Common myeloid progenitor, CD34-positive (primary cell): ENCODE data around the gene ADSS1.

ENCODE experiments used
- CTCF ChIA-PET: fragments of 350-600 bp; sonication (Branson Sonifier 250); formaldehyde crosslinking; loops from one replicate; lab custom pipeline; 2021; ENCODE audit warnings: antibody characterized with exemption; lab: Charles Lee
- POLR2A ChIA-PET: fragments of 350-600 bp; sonication (Branson Sonifier 250); formaldehyde crosslinking; loops from one replicate; lab custom pipeline; 2021; ENCODE audit warnings: antibody characterized with exemption; lab: Charles Lee
- DNase-seq, 3 donors: peaks; one replicate each; pipeline versions ENCODE4 v3.0.0 to v3.0.0-alpha.2; 2013
- H3K27ac ChIP-seq, 2 experiments: 1 replicate in 1 of 2; 2 replicates in 1 of 2; pipeline ENCODE4 v1.7.0; 2013; ENCODE audit warnings: inconsistent platforms in 2 of 2, low read length in 2 of 2, mild to moderate bottlenecking in 2 of 2, low read depth in 1 of 2, moderate library complexity in 1 of 2; ENCODE audit not compliant: severe bottlenecking in 2 of 2, insufficient read depth in 1 of 2, poor library complexity in 1 of 2
- H3K27me3 ChIP-seq, 5 experiments: replicated peaks in 2 of 5; 1 replicate in 3 of 5; 2 replicates in 2 of 5; pipeline versions ENCODE4 v1.6.1 to v1.7.0; 2013; ENCODE audit warnings: low read length in 4 of 5, mild to moderate bottlenecking in 2 of 5, moderate library complexity in 2 of 5, inconsistent platforms in 1 of 5; ENCODE audit not compliant: insufficient read depth in 5 of 5, control insufficient read depth in 4 of 5
- H3K36me3 ChIP-seq, 4 experiments: 1 replicate in 2 of 4; 2 replicates in 2 of 4; pipeline versions ENCODE4 v1.6.1 to v1.7.0; 2013; ENCODE audit warnings: low read length in 3 of 4, control low read depth in 1 of 4, mild to moderate bottlenecking in 1 of 4; ENCODE audit not compliant: control insufficient read depth in 4 of 4, insufficient read depth in 4 of 4
- H3K4me1 ChIP-seq, 4 experiments: 1 replicate in 3 of 4; 2 replicates in 1 of 4; pipeline versions ENCODE4 v1.6.1 to v1.7.1; 2013; ENCODE audit warnings: low read length in 3 of 4, mild to moderate bottlenecking in 3 of 4, control low read depth in 1 of 4, inconsistent platforms in 1 of 4, moderate library complexity in 1 of 4; ENCODE audit not compliant: control insufficient read depth in 4 of 4, insufficient read depth in 4 of 4; ENCODE audit errors: control extremely low read depth in 1 of 4
- H3K4me3 ChIP-seq, 7 experiments: 1 replicate in 4 of 7; 2 replicates in 3 of 7; pipeline versions ENCODE4 v1.5.1 to v1.7.0; 2013; ENCODE audit warnings: mild to moderate bottlenecking in 7 of 7, low read length in 6 of 7, moderate library complexity in 6 of 7, inconsistent platforms in 2 of 7, low read depth in 2 of 7, control low read depth in 1 of 7; ENCODE audit not compliant: insufficient read depth in 4 of 7, control insufficient read depth in 1 of 7; ENCODE audit errors: extremely low read depth in 1 of 7
- H3K9me3 ChIP-seq, 5 experiments: 1 replicate in 4 of 5; 2 replicates in 1 of 5; pipeline versions ENCODE4 v1.6.1 to v1.7.1; 2013; ENCODE audit warnings: low read length in 4 of 5, mild to moderate bottlenecking in 2 of 5, inconsistent platforms in 1 of 5, low read depth in 1 of 5, moderate library complexity in 1 of 5; ENCODE audit not compliant: control insufficient read depth in 4 of 5, insufficient read depth in 2 of 5; ENCODE audit errors: control extremely low read depth in 1 of 5
- WGBS: methylation state at CpG from one replicate; pipeline ENCODE4 v1.1.5; 2013; ENCODE audit not compliant: insufficient coverage; 5-methylcytosine and 5-hydroxymethylcytosine counted together

Gene ADSS1

DNA sequence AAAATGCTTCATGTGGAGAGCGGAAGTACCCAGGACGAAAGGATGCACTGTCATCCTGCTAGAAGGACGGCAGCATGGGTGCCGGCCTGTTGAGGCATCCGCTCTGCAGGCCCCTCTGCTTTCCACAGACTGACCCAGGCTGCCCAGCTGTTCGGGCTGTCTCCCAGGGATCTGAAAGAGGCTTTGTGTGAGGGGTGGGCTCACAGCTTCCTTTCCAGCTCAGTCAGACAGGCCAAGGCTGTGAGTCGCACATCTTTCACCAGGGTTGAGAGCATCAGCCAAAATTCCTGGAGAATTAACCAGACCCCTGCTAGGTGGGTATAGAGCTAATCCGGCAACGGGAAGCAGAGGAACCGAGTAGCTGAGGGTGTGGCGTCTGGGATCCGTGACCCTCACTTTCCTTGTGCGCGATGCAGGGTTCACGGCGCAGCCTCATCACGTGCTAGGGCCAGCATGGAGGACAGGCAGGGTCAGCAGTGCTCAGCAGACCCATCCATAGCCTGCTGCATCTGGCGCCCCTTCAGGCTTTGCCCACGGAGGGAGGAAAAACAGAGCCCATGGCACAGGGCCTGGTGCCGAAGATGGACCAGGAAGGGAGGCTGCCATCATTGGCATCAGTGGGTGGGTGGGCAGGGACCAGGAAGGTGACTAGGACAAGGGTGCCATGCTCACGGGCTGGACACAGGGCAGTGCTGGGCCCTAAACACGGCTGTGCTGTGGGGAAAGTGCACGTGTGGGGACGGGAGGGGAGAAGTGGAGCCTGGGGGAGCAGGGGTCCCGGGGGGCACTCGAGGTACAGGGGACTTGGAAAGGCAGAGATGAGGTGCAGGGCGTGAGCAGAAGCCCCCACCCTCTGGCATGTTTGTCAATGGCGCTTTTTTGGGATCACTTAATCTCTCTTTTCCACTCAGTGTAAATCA lies 19.7 kb downstream of the ADSS1 start:
- H3K4me3 ChIP-seq = no peak overlapping the region
- H3K27me3 ChIP-seq = no peaks in the 10 kb centered on the region
- WGBS = 97% methylated on average over 26 of the region's 28 CpGs
- peaks cover 0 to 19% (median 10%) of the 10 kb centered on the region in 4 experiments for H3K4me1 ChIP-seq
- H3K36me3 ChIP-seq = peaks cover 0 to 6% (median 0%) of the 10 kb centered on the region in 4 experiments
- H3K9me3 ChIP-seq = no peaks in the 10 kb centered on the region
- no peak for DNase-seq
- ChIA-PET POLR2A (no interaction called here), CTCF (interaction anchor here (1.3 to 6.3 kb wide), 3 partner anchors 9 to 20 kb away, joined by 5 to 31 read pairs (median 9); partner anchors contain the start of genes ADSS1 and SIVA1)
- H3K27ac ChIP-seq = no peak overlapping the region

DNA sequence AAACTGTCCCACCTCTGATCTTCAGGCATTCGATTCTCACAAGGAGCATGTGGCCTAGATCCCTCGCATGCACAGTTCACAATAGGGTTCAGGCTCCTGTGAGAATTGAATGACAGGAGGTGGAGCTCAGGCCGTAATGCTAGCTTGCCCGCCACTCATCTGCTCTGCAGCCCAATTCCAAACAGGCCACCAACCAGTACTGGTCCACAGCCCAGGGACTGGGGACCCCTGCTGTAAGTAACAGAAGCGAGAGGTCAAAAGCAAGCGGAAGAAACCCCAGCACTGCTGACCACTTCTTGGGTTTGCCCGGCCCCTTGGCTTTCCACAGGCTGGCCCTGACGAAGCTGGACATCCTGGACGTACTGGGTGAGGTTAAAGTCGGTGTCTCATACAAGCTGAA lies 20.5 kb downstream of the ADSS1 start:
- POLR2A ChIA-PET = no interaction called here
- Histone ChIP-seq H3K36me3 (peaks cover 0 to 6% (median 0%) of the 10 kb centered on the region in 4 experiments), H3K9me3 (no peaks in the 10 kb centered on the region), H3K4me1 (peaks cover 0 to 26% (median 10%) of the 10 kb centered on the region in 4 experiments), H3K27ac (no peak overlapping the region), H3K4me3 (no peak overlapping the region), H3K27me3 (no peaks in the 10 kb centered on the region)
- DNase-seq = no peak
- WGBS = 99% methylated on average over 8 of the region's 10 CpGs
- CTCF ChIA-PET = interaction anchor here (3.1 to 6.3 kb wide), 2 partner anchors 8 to 20 kb away, joined by 9 to 31 read pairs; partner anchors contain the start of genes ADSS1 and SIVA1

GRCh38 chr14:104745431-104745830 lies 21.4 kb downstream of the ADSS1 start:
- Histone ChIP-seq H3K27me3 (no peaks in the 10 kb centered on the region), H3K9me3 (no peaks in the 10 kb centered on the region), H3K36me3 (peaks cover 0 to 3% (median 0%) of the 10 kb centered on the region in 4 experiments), H3K4me1 (peaks cover 0 to 26% (median 10%) of the 10 kb centered on the region in 4 experiments), H3K4me3 (no peak overlapping the region), H3K27ac (no peak overlapping the region)
- WGBS = 94% methylated on average over 9 of the region's 9 CpGs
- POLR2A ChIA-PET = no interaction called here
- CTCF ChIA-PET = interaction anchor here (6.3 kb wide), 1 partner anchor 21 kb away, joined by 31 read pairs; the partner anchor contains the start of gene ADSS1
- DNase-seq = no peak

DNA sequence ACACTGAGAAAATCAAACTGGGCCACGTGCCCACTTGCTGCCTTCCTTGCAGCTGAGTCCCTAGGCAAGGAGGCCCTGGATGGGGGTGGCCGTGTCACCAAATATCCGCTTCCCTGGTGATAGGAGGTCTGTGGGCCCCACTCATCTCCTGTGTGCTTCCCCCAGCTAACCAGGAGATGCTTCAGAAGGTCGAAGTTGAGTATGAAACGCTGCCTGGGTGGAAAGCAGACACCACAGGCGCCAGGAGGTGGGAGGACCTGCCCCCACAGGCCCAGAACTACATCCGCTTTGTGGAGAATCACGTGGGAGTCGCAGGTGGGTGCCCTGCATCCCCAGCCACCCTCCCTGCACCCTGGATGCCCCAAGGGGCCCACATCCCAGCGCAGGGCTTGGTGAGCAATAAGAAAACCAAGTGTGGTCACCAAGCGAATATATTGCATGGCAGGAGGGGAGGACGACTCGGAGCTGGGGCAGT lies 22.1 kb downstream of the ADSS1 start:
- H3K4me3 ChIP-seq = no peak overlapping the region
- DNase-seq = no peak
- WGBS = 96% methylated on average over 11 of the region's 13 CpGs
- no peak overlapping the region for H3K27ac ChIP-seq
- ChIA-PET POLR2A (no interaction called here), CTCF (interaction anchor here (6.3 kb wide), 1 partner anchor 22 kb away, joined by 31 read pairs; the partner anchor contains the start of gene ADSS1)
- H3K27me3 ChIP-seq = no peaks in the 10 kb centered on the region
- H3K9me3 ChIP-seq = no peaks in the 10 kb centered on the region
- peaks cover 0 to 3% (median 0%) of the 10 kb centered on the region in 4 experiments for H3K36me3 ChIP-seq
- H3K4me1 ChIP-seq = peaks cover 0 to 26% (median 10%) of the 10 kb centered on the region in 4 experiments

DNA sequence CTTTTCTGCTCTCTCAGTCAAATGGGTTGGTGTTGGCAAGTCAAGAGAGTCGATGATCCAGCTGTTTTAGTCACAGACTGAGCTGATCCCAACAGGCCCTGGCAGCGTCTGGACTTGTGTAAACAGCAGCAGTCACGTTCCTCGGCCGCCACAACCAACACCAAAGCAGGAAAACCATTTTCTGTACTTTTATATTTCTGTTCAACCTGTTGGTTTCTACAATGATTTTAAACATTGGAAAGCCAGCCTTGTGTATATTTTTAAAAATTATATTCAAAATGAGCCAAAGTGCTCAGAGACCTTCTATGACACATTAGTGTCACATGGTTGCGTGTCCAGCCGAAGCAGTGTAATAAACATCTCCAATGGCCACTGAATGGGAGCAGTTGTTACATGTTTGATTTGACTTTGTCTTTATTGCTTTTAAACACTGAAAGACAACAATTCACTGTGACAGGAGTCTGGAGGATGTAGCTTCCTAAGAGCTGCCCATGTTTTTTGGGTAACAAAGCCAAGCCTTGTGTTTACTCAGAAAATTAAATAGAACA lies 23.0 kb downstream of the ADSS1 start:
- peaks cover 0 to 30% (median 13%) of the 10 kb centered on the region in 4 experiments for H3K4me1 ChIP-seq
- CTCF ChIA-PET = interaction anchor here (6.3 kb wide), 1 partner anchor 23 kb away, joined by 31 read pairs; the partner anchor contains the start of gene ADSS1
- no peaks in the 10 kb centered on the region for H3K9me3 ChIP-seq
- H3K27me3 ChIP-seq = no peaks in the 10 kb centered on the region
- H3K4me3 ChIP-seq = no peak overlapping the region
- H3K36me3 ChIP-seq = peaks cover 0 to 3% (median 0%) of the 10 kb centered on the region in 4 experiments
- WGBS = 94% methylated on average over 3 of the region's 7 CpGs
- H3K27ac ChIP-seq = no peak overlapping the region
- POLR2A ChIA-PET = no interaction called here
- no peak for DNase-seq

GRCh38 chr14:104747876-104748275 lies 23.8 kb downstream of the ADSS1 start:
- 72% methylated on average over 6 of the region's 9 CpGs for whole genome bisulfite sequencing
- Histone ChIP-seq H3K4me3 (peak overlapping the region in 1 of 7 experiments; percentile 36), H3K36me3 (peaks cover 0 to 3% (median 0%) of the 10 kb centered on the region in 4 experiments), H3K27ac (no peak overlapping the region), H3K9me3 (no peaks in the 10 kb centered on the region), H3K4me1 (peaks cover 0 to 33% (median 14%) of the 10 kb centered on the region in 4 experiments), H3K27me3 (no peaks in the 10 kb centered on the region)
- ChIA-PET POLR2A (no interaction called here), CTCF (interaction anchor here (1.1 to 6.3 kb wide), 3 partner anchors 9 to 71 kb away, joined by 3 to 31 read pairs (median 3); partner anchors contain the start of gene ADSS1)
- DNase-seq = no peak
